ENCODE data around the gene SERPINB5.

Gene SERPINB5

DNA sequence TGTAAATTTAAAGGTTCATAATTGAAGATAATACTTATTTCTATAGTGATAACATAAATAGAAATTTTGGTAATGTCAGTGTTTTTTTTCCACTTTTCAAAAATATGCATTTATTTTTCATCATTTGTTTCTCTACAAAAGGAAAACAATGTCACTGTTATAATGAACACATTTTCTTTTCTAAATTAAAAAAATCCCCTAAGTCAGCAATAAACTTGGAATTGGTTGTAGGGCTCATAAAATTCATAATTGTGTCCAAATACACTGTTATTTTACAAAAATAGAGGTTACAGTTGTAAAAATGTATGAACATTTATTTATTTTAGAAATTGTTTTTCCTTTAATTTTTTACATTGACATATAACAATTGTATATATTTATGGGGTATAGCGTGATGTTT is 39.0 kb downstream of the SERPINB5 start:
- peaks cover 3% of the 10 kb centered on the region for H3K27me3 ChIP-seq (ENCODE audit: insufficient read depth, low read length)
- no peak overlapping the region for H2AFZ ChIP-seq (ENCODE audit: low read depth, low read length)
- H3K4me3 ChIP-seq (ENCODE audit: low read length), result no peak overlapping the region

DNA sequence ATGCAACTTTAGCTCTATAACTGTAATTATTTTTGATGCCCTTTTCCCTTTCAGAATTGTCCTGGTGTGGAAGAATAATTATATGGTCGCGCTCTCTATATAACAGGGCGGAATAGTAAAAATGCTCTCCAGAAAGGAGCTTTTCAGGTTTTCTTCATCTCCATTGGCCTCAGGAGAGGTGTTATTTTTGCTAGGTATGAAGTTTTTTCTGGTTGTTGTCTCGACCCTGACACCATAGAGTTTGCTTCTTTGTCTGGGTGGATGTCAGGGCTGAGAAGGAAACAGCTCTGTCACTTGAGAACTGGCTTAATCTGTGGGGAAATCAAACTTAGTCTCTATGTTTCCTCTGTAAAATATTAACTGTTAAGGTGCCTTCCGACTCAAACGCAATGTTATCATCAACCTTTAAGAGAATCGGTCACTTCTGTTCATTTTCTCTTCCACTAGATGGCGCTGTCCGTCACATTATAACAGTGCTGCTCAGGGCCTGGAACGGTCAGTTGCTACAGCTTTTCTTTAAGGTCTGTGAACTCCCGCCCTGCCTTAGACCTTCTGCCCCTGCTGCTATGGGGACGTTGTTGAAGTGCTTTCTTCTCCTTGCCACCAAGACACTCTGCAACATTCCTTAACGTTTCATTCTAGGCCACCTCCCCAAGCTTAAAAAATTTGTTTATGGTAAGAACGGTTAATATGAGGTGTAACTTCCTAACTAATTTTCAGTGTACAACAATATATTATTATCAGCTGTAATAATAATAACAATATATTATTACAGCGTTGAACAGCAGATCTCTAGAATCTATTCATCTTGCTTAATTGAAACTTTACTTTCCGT is 41.6 kb downstream of the SERPINB5 start:
- H3K9me3 ChIP-seq (ENCODE audit: low read length), result no peaks in the 10 kb centered on the region
- H2AFZ ChIP-seq (ENCODE audit: low read depth, low read length), result peak overlapping the region; percentile 18
- H3K36me3 ChIP-seq (ENCODE audit: insufficient read depth, low read length), result no peaks in the 10 kb centered on the region
- peaks cover 8% of the 10 kb centered on the region for H3K4me1 ChIP-seq (ENCODE audit: insufficient read depth, low read length)
- H3K27me3 ChIP-seq (ENCODE audit: insufficient read depth, low read length), result peaks cover 3% of the 10 kb centered on the region
- H3K4me3 ChIP-seq (ENCODE audit: low read length), result no peak overlapping the region

More for the DNA sequence above, 39.0 kb downstream of the SERPINB5 start:
- Histone ChIP-seq H3K4me1 (ENCODE audit: insufficient read depth, low read length) (peaks cover 8% of the 10 kb centered on the region), H3K9me3 (ENCODE audit: low read length) (no peaks in the 10 kb centered on the region), H3K36me3 (ENCODE audit: insufficient read depth, low read length) (no peaks in the 10 kb centered on the region)

DNA sequence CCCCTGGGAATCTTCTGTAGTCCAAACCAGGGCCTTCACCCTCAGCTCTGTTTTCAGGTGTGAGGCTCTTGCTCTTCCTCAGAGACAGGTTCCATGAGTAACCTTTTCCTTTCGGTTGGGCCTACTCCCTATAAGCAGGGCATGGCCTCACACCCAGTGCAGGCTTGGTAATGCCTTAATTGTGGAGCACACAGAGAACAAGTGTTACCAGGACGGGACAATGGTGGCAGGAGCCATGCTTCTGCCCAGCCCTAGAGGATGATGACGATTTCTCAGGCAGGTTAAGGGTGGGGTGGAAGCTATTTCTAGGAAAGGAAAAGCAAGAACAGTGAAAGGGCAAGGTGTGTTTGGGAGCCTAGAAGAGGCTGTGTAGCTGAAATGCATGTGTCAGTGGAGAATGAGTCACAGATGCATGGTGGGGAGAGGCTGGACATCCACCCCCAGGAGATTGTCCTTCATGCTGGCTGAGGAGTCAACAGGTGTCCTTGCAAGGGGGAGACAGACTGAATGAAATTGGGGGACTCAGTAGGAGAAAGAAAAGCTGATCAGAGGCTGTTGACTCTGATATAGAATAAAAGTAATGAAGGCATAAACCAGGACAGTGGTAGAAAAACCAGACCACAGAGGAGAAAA is 43.4 kb downstream of the SERPINB5 start:
- no peak overlapping the region for H2AFZ ChIP-seq (ENCODE audit: low read depth, low read length)
- no peaks in the 10 kb centered on the region for H3K27me3 ChIP-seq (ENCODE audit: insufficient read depth, low read length)
- no peak overlapping the region for H3K4me3 ChIP-seq (ENCODE audit: low read length)
- no peaks in the 10 kb centered on the region for H3K36me3 ChIP-seq (ENCODE audit: insufficient read depth, low read length)
- peaks cover 8% of the 10 kb centered on the region for H3K4me1 ChIP-seq (ENCODE audit: insufficient read depth, low read length)
- no peaks in the 10 kb centered on the region for H3K9me3 ChIP-seq (ENCODE audit: low read length)

DNA sequence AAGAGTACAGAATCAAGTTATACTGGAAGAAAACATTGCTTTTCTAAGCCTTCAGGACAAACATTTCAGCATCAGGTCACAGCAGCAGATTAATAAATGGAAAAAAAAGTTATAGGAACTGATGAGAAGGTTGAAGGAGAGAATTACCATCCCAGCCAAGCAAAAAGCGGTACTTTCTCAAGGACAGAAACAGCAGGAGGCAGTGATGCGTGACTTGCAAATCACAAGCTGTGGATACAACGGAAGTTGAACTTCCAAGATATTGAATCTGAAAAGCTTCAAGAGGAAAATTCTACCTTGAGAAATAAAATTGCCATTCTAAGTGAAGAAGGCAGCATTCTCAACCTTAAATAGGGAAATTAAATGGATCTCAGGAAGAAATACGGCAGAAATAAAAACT is 46.9 kb downstream of the SERPINB5 start:
- Histone ChIP-seq H3K9me3 (ENCODE audit: low read length) (no peaks in the 10 kb centered on the region), H3K27me3 (ENCODE audit: insufficient read depth, low read length) (no peaks in the 10 kb centered on the region), H3K4me3 (ENCODE audit: low read length) (no peak overlapping the region), H3K36me3 (ENCODE audit: insufficient read depth, low read length) (no peaks in the 10 kb centered on the region), H2AFZ (ENCODE audit: low read depth, low read length) (peak overlapping the region; percentile 40), H3K4me1 (ENCODE audit: insufficient read depth, low read length) (peaks cover 4% of the 10 kb centered on the region)

DNA sequence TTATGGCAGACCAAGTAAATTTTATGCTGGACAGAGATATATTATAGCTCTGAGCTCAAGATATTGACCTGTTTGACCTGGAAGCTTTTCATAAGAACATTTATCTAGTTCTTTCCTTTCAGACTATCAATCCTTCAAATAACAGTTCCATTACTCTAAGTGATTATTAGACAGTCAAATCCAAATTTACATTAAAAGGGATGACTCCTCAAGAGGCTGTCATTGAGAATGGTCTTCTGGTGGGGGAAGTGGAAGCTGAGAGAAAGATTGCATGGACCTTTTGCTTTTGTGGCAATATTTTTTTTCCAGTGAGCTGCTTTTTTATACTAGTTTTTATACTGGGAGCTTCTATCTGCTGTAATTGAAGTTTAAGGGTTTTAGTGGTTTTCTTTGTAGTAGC is 50.5 kb downstream of the SERPINB5 start:
- Histone ChIP-seq H3K27me3 (ENCODE audit: insufficient read depth, low read length) (no peaks in the 10 kb centered on the region), H3K9me3 (ENCODE audit: low read length) (no peaks in the 10 kb centered on the region), H3K4me3 (ENCODE audit: low read length) (no peak overlapping the region), H3K36me3 (ENCODE audit: insufficient read depth, low read length) (no peaks in the 10 kb centered on the region), H3K4me1 (ENCODE audit: insufficient read depth, low read length) (no peaks in the 10 kb centered on the region), H2AFZ (ENCODE audit: low read depth, low read length) (no peak overlapping the region)

DNA sequence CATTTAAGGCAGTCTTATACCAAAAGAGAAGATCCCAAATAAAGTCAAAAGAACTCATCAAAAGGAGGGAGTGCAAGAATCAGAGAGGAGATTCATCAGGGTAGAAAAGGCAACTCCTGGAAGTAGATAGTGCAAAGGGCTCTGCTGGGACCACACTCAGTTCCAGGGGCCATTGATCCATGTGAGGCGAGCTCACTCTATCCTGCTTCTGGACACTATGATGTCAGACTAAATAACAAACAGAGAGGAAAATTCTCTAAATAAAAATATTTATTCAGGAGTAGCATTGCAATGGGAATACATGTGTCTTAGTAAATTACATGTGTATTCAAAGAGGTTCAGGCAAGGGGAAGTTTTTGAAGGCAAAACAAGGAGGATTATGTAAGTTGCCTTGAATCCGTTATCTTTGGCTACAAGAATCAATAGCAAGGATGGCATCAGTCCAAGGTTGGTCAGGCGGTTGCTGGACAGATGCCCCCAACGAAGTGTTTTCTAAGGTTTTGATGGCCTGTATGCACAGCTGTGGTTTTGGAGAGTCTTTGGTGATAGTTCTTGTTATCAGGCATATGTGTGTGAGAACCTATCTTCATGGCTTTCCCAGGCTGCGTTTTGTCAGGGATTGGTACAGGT is 52.2 kb downstream of the SERPINB5 start:
- Histone ChIP-seq H3K4me1 (ENCODE audit: insufficient read depth, low read length) (peaks cover under 1% of the 10 kb centered on the region), H2AFZ (ENCODE audit: low read depth, low read length) (no peak overlapping the region)

DNA sequence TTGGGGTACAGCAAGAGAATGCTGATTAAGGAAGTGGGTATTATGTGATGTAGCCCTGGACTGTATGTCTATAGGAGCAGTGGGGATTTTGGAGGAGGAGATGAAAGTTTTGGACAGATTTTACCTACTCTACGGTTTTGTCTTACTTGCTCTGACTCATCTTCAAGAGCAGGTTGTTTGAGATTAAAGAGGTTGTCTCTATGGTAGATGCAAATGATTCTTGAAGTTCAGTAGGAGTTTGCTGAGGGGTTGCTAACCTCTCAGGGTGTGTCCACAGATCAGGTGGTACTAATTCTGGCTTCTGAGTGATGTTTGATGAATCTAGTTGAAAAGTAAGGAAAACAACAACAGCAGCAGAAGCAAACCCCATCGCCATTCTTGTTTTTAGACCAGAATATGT is 55.7 kb downstream of the SERPINB5 start:
- H3K4me1 ChIP-seq (ENCODE audit: insufficient read depth, low read length), result peaks cover 8% of the 10 kb centered on the region
- H3K27me3 ChIP-seq (ENCODE audit: insufficient read depth, low read length), result no peaks in the 10 kb centered on the region
- no peak overlapping the region for H3K4me3 ChIP-seq (ENCODE audit: low read length)
- H3K9me3 ChIP-seq (ENCODE audit: low read length), result peaks cover 3% of the 10 kb centered on the region
- H2AFZ ChIP-seq (ENCODE audit: low read depth, low read length), result no peak overlapping the region
- no peaks in the 10 kb centered on the region for H3K36me3 ChIP-seq (ENCODE audit: insufficient read depth, low read length)

More for the DNA sequence above, 52.2 kb downstream of the SERPINB5 start:
- no peaks in the 10 kb centered on the region for H3K27me3 ChIP-seq (ENCODE audit: insufficient read depth, low read length)
- H3K9me3 ChIP-seq (ENCODE audit: low read length), result no peaks in the 10 kb centered on the region
- H3K4me3 ChIP-seq (ENCODE audit: low read length), result no peak overlapping the region
- H3K36me3 ChIP-seq (ENCODE audit: insufficient read depth, low read length), result no peaks in the 10 kb centered on the region

DNA sequence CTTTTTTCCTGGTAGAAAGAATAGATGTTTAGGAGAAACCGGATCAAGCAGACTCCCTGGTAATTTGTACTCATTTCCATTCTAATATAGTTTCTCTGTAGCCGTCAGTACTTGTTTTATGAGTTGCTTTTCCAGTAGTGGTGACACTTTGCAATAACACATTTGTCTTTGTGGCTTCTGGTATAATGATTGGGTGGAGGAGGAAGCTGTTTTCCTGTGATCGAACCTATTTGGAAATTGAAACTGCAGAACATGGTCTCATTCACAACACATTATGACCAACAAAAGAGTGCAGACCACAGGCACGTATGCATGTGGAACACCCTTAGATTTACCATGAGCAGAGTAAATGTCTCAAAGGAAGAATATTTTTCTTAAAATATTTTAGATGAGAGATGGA is 57.9 kb downstream of the SERPINB5 start:
- no peak overlapping the region for H3K4me3 ChIP-seq (ENCODE audit: low read length)
- H3K27me3 ChIP-seq (ENCODE audit: insufficient read depth, low read length), result no peaks in the 10 kb centered on the region
- H2AFZ ChIP-seq (ENCODE audit: low read depth, low read length), result no peak overlapping the region
- H3K4me1 ChIP-seq (ENCODE audit: insufficient read depth, low read length), result peaks cover 19% of the 10 kb centered on the region
- peaks cover 3% of the 10 kb centered on the region for H3K9me3 ChIP-seq (ENCODE audit: low read length)
- no peaks in the 10 kb centered on the region for H3K36me3 ChIP-seq (ENCODE audit: insufficient read depth, low read length)

DNA sequence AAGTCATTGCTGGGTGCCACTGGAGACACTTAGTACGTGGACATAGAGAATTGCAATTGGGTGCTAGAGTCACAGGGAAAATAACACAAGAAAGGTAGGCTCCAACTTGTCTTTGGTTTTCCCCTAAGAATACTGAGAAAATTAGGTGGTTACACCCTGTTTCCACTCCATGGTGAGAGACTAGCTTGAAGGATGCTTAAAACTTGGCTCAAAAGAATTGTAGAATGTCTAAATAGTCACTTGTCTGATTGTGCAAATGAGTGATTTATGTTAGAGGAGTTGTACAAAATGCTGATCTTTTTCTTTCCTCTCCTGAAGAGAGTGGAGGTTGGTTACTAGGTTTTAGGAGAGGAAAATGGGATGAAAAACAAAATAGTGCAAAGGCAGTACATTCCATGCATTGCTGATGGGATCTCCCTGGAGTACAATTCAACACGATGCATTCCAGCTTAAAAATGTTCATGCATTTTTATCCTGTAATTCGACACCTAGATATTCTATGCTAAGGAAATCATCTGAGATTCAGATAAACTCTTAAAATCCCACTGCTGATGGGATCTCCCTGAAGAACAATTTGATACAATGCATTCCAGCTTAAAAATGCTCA is 63.2 kb downstream of the SERPINB5 start:
- Histone ChIP-seq H3K4me1 (ENCODE audit: insufficient read depth, low read length) (peaks cover 36% of the 10 kb centered on the region), H3K4me3 (ENCODE audit: low read length) (no peak overlapping the region), H3K36me3 (ENCODE audit: insufficient read depth, low read length) (no peaks in the 10 kb centered on the region), H2AFZ (ENCODE audit: low read depth, low read length) (no peak overlapping the region), H3K27me3 (ENCODE audit: insufficient read depth, low read length) (no peaks in the 10 kb centered on the region), H3K9me3 (ENCODE audit: low read length) (peaks cover 3% of the 10 kb centered on the region)

DNA sequence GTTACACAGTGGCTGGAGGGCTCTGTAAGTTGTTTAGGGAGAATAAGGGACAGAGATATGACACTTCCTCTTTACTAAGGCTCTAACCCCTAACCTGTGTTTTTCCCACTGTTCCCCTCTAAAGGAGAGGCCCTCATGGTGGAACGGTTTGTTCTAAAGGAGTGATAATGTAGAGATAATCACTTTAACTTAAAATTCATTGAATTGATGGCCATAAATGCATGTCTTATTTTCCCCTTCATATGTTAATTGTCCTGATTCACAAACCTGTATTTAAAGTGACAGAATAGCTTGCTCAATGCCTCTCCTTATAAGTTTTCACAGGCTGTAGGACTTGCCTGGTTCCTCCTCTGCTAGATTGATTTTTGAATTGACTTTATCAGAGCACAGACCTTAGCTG is 65.3 kb downstream of the SERPINB5 start, which contains the start of gene SERPINB12:
Gene SERPINB12 (plus strand): TSS at position 301 of the 400 bp plus-strand sequence. CDS start 13,791 bp downstream, outside the sequence.
- peaks cover 36% of the 10 kb centered on the region for H3K4me1 ChIP-seq (ENCODE audit: insufficient read depth, low read length)
- H3K36me3 ChIP-seq (ENCODE audit: insufficient read depth, low read length), result no peaks in the 10 kb centered on the region
- no peak within 1 kb of the TSS for H2AFZ ChIP-seq (ENCODE audit: low read depth, low read length)
- no peak within 1 kb of the TSS for H3K4me3 ChIP-seq (ENCODE audit: low read length)
- peaks cover 2% of the 10 kb centered on the region for H3K9me3 ChIP-seq (ENCODE audit: low read length)
- H3K27me3 ChIP-seq (ENCODE audit: insufficient read depth, low read length), result no peaks in the 10 kb centered on the region

DNA sequence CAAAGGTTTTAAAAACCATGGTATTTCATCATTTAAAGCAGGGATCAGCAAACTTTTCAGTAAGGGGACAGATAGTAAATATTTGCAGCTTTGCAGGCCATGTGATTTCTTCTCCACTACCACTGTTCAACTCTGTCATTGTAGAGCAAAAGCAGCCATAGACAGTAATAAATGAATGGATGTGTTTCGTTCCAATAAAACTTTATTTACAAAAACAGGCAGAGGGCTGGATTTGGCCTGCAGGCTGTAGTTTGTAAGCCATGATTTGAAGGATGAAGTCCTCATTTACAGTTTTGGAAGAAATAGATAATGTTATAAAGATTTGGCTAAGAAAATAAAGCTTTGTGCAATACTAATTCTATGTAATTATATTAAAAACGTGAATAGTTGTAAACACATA is 67.3 kb downstream of the SERPINB5 start:
- Histone ChIP-seq H3K27me3 (ENCODE audit: insufficient read depth, low read length) (no peaks in the 10 kb centered on the region), H3K9me3 (ENCODE audit: low read length) (no peaks in the 10 kb centered on the region), H3K36me3 (ENCODE audit: insufficient read depth, low read length) (no peaks in the 10 kb centered on the region), H2AFZ (ENCODE audit: low read depth, low read length) (no peak overlapping the region), H3K4me1 (ENCODE audit: insufficient read depth, low read length) (peaks cover 32% of the 10 kb centered on the region), H3K4me3 (ENCODE audit: low read length) (no peak overlapping the region)

DNA sequence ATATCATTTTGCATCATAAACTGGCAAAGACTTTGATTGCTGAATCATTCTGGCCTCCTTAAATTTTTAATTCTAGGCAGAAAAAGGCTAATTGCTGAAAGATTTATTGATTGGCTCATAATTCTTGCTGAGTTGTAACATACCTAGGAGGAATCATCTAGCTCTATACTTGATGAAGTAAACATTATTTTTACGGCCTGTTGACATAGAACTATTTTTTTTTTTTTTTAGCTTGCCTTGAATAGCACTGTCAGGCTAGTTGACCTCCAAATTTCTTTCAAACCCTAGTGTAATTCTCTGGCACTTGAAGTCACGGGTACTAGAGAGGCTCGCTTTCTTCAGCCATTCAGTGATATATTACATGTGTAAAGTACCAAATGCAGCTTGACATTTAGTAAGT is 68.2 kb downstream of the SERPINB5 start:
- Histone ChIP-seq H3K27me3 (ENCODE audit: insufficient read depth, low read length) (no peaks in the 10 kb centered on the region), H3K4me1 (ENCODE audit: insufficient read depth, low read length) (peaks cover 22% of the 10 kb centered on the region), H3K4me3 (ENCODE audit: low read length) (no peak overlapping the region)

DNA sequence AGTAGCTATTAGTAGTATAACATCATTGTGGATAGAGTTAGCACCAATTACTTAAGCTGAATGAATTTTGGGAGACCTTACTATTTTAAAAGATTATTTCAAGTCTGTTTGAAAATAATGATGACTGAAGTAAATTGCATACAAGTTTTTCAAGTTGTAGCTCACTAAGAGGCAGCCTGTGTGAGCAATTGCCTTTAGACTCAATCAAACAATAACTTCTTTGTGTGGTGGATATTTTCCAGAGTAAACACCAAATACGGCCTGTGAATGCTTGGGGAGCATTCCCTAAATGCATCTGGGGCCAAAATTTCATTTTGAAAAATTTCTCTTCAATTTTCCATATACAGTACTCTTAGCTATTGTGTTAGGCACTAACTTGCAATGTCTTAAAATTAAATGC is 73.3 kb downstream of the SERPINB5 start:
- Histone ChIP-seq H3K36me3 (ENCODE audit: insufficient read depth, low read length) (no peaks in the 10 kb centered on the region), H3K27me3 (ENCODE audit: insufficient read depth, low read length) (no peaks in the 10 kb centered on the region), H2AFZ (ENCODE audit: low read depth, low read length) (no peak overlapping the region), H3K9me3 (ENCODE audit: low read length) (no peaks in the 10 kb centered on the region), H3K4me1 (ENCODE audit: insufficient read depth, low read length) (no peaks in the 10 kb centered on the region), H3K4me3 (ENCODE audit: low read length) (no peak overlapping the region)

More for the DNA sequence above, 68.2 kb downstream of the SERPINB5 start:
- no peak overlapping the region for H2AFZ ChIP-seq (ENCODE audit: low read depth, low read length)
- no peaks in the 10 kb centered on the region for H3K36me3 ChIP-seq (ENCODE audit: insufficient read depth, low read length)
- no peaks in the 10 kb centered on the region for H3K9me3 ChIP-seq (ENCODE audit: low read length)
